ENCODE data around the gene GGT1. TPM values are rescaled to one million over a fixed set of nuclear protein-coding genes. Genes with fewer than 3 reads are reported as not detected.

The GGT1 gene
- total and polyA plus RNA-seq, 4 donors, result 31.8 to 162 (median 52.9) TPM

- peaks cover 6 to 16% (median 9%) of the 10 kb centered on the region in 5 donors for H3K4me1 ChIP-seq (ENCODE audit: control insufficient read depth in 5 of 5, insufficient read depth in 5 of 5, low read length in 5 of 5)
- no peak for DNase-seq
- ATAC-seq (ENCODE audit: insufficient read depth, low FRiP score), result no peak
- H3K36me3 ChIP-seq (ENCODE audit: control insufficient read depth in 4 of 4, insufficient read depth in 4 of 4, low read length in 4 of 4), result peaks cover 18 to 44% (median 32%) of the 10 kb centered on the region in 4 donors
- H3K9me3 ChIP-seq (ENCODE audit: control insufficient read depth in 4 of 4, insufficient read depth in 3 of 4, low read length in 3 of 4), result no peaks in the 10 kb centered on the region
- H3K9ac ChIP-seq (ENCODE audit: insufficient read depth in 1 of 2, low read length in 2 of 2), result no peak overlapping the region
- no peaks in the 10 kb centered on the region for H3K27me3 ChIP-seq (ENCODE audit: control insufficient read depth in 3 of 3, insufficient read depth in 3 of 3, low read length in 2 of 3)
- WGBS, 2 donors, result 68 to 87% methylated on average over 10 of the region's 10 CpGs
- TF ChIP-seq CTCF (IDR thresholded peaks at IDR 0.05; ENCODE audit: control extremely low read depth, extremely low read depth), result no peak
- H3K27ac ChIP-seq (ENCODE audit: low read depth in 1 of 2, low read length in 1 of 2), result no peak overlapping the region
- H3K4me3 ChIP-seq, result no peak overlapping the region
Observed at GRCh38 chr22:24567668-24568067, 35.3 kb upstream of the GGT1 start.

GRCh38 chr22:24571266-24571665 is 31.7 kb upstream of the GGT1 start:
- Histone ChIP-seq H3K9ac (ENCODE audit: insufficient read depth in 1 of 2, low read length in 2 of 2) (no peak overlapping the region), H3K4me1 (ENCODE audit: control insufficient read depth in 5 of 5, insufficient read depth in 5 of 5, low read length in 5 of 5) (peaks cover 0 to 9% (median 6%) of the 10 kb centered on the region in 5 donors), H3K9me3 (ENCODE audit: control insufficient read depth in 4 of 4, insufficient read depth in 3 of 4, low read length in 3 of 4) (no peaks in the 10 kb centered on the region), H3K27ac (ENCODE audit: low read depth in 1 of 2, low read length in 1 of 2) (no peak overlapping the region), H3K4me3 (no peak overlapping the region), H3K27me3 (ENCODE audit: control insufficient read depth in 3 of 3, insufficient read depth in 3 of 3, low read length in 2 of 3) (no peaks in the 10 kb centered on the region), H3K36me3 (ENCODE audit: control insufficient read depth in 4 of 4, insufficient read depth in 4 of 4, low read length in 4 of 4) (peaks cover 29 to 47% (median 38%) of the 10 kb centered on the region in 4 donors)
- no peak for ATAC-seq (ENCODE audit: insufficient read depth, low FRiP score)
- no peak for TF ChIP-seq CTCF (IDR thresholded peaks at IDR 0.05; ENCODE audit: control extremely low read depth, extremely low read depth)
- 94 to 95% methylated on average over 7 of the region's 7 CpGs for WGBS, 2 donors
- no peak for DNase-seq

- Histone ChIP-seq H3K4me3 (no peak overlapping the region), H3K27me3 (ENCODE audit: control insufficient read depth in 3 of 3, insufficient read depth in 3 of 3, low read length in 2 of 3) (no peaks in the 10 kb centered on the region), H3K4me1 (ENCODE audit: control insufficient read depth in 5 of 5, insufficient read depth in 5 of 5, low read length in 5 of 5) (peaks cover 0 to 5% (median 0%) of the 10 kb centered on the region in 5 donors), H3K9me3 (ENCODE audit: control insufficient read depth in 4 of 4, insufficient read depth in 3 of 4, low read length in 3 of 4) (no peaks in the 10 kb centered on the region), H3K36me3 (ENCODE audit: control insufficient read depth in 4 of 4, insufficient read depth in 4 of 4, low read length in 4 of 4) (peaks cover 14 to 28% (median 18%) of the 10 kb centered on the region in 4 donors), H3K27ac (ENCODE audit: low read depth in 1 of 2, low read length in 1 of 2) (no peak overlapping the region), H3K9ac (ENCODE audit: insufficient read depth in 1 of 2, low read length in 2 of 2) (no peak overlapping the region)
- ATAC-seq (ENCODE audit: insufficient read depth, low FRiP score), result no peak
- 75 to 93% methylated on average over 1 of the region's 1 CpG for WGBS, 2 donors
- DNase-seq, result no peak
- TF ChIP-seq CTCF (IDR thresholded peaks at IDR 0.05; ENCODE audit: control extremely low read depth, extremely low read depth), result no peak
Observed at GRCh38 chr22:24576778-24577177, 26.2 kb upstream of the GGT1 start.
